RWPE2 (cell line): ENCODE measurements around the gene FREM3.

ENCODE experiments used
- ATAC-seq: fragments of 200-7000 bp; cut with Tn5 transposase; 3 replicates; pipeline ENCODE4 v1.9.1; 2021; ENCODE audit warnings: low read depth
- DNase-seq: peaks from one replicate; pipeline ENCODE4 v3.0.0-alpha.2; 2020; ENCODE audit warnings: low spot score
- H3K27ac ChIP-seq: fragments of 450-650 bp; 2 replicates; pipeline ENCODE4 v1.5.1; 2017; ENCODE audit warnings: mild to moderate bottlenecking; ENCODE audit not compliant: poor library complexity, severe bottlenecking
- H3K27me3 ChIP-seq: fragments of 250-450 bp; sonication (Bioruptor Pico); 2 replicates; pipeline ENCODE4 v1.5.1; 2021; ENCODE audit warnings: mild to moderate bottlenecking, moderate library complexity; ENCODE audit not compliant: insufficient read depth, poor library complexity, severe bottlenecking
- H3K36me3 ChIP-seq: fragments of 250-450 bp; sonication (Bioruptor Pico); 2 replicates; pipeline ENCODE4 v1.5.1; 2020; ENCODE audit warnings: low read depth, mild to moderate bottlenecking, moderate library complexity
- H3K4me1 ChIP-seq: fragments of 250-450 bp; sonication (Bioruptor Pico); 2 replicates; pipeline ENCODE4 v1.5.1; 2021; ENCODE audit warnings: mild to moderate bottlenecking, moderate library complexity; ENCODE audit not compliant: insufficient read depth, poor library complexity, severe bottlenecking
- H3K4me3 ChIP-seq: fragments of 250-450 bp; sonication (Bioruptor Pico); 2 replicates; pipeline ENCODE4 v1.5.1; 2021; ENCODE audit warnings: mild to moderate bottlenecking, moderate library complexity; ENCODE audit not compliant: severe bottlenecking
- H3K9me3 ChIP-seq: fragments of 250-450 bp; sonication (Bioruptor Pico); 2 replicates; pipeline ENCODE4 v1.5.1; 2021; ENCODE audit warnings: mild to moderate bottlenecking, moderate library complexity; ENCODE audit not compliant: severe bottlenecking
- TF ChIP-seq, protein P1 (sequence below): fragments of 450-650 bp; IDR thresholded peaks from one replicate; pipeline ENCODE4 v1.5.1; 2017; ENCODE audit warnings: mild to moderate bottlenecking, moderate library complexity; ENCODE audit not compliant: poor library complexity, severe bottlenecking

FREM3 gene

DNA sequence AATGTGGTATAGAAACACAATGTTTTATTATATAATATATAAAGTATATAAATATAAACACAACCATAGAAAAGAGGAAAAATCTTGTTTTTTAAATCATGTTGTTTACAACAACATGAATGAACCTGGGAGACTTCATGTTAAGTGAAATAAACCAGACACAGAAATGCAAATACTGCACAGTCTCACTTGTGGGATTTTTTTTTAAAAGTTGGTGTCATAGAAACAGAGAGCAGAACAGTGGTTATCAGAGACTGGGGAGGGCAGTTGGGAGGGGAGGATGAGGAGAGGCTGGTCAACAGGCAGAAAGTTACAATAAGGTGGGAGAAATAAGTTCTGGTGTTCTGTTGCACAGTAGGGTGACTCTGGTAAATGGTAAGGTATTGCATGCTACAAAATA lies 57.1 kb downstream of the FREM3 start:
- no peaks in the 10 kb centered on the region for H3K36me3 ChIP-seq
- TF ChIP-seq, protein P1, sequence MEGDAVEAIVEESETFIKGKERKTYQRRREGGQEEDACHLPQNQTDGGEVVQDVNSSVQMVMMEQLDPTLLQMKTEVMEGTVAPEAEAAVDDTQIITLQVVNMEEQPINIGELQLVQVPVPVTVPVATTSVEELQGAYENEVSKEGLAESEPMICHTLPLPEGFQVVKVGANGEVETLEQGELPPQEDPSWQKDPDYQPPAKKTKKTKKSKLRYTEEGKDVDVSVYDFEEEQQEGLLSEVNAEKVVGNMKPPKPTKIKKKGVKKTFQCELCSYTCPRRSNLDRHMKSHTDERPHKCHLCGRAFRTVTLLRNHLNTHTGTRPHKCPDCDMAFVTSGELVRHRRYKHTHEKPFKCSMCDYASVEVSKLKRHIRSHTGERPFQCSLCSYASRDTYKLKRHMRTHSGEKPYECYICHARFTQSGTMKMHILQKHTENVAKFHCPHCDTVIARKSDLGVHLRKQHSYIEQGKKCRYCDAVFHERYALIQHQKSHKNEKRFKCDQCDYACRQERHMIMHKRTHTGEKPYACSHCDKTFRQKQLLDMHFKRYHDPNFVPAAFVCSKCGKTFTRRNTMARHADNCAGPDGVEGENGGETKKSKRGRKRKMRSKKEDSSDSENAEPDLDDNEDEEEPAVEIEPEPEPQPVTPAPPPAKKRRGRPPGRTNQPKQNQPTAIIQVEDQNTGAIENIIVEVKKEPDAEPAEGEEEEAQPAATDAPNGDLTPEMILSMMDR: no peak
- no peaks in the 10 kb centered on the region for H3K27me3 ChIP-seq
- no peak overlapping the region for H3K4me3 ChIP-seq
- no peaks in the 10 kb centered on the region for H3K9me3 ChIP-seq
- no peak overlapping the region for H3K27ac ChIP-seq
- H3K4me1 ChIP-seq: no peaks in the 10 kb centered on the region
- no peak for DNase-seq
- ATAC-seq: no peak

DNA sequence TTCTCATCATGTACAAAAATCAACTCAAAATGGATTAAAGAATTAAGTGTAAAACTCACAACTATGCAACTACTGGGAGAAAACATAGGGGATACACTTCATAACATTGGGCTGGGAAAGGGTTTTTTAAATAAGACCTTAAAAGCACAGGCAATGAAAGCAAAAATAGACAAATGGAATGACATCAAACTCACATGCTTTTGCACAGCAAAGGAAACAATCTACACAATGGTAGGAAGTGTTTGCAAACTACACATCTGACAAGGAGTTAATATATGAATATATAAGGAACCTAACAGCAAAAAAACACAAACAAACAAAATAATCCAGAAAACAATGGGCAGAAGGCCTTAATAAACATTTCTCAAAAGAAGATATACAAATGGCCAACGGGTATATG lies 57.9 kb downstream of the FREM3 start:
- TF ChIP-seq, protein P1: no peak
- no peak overlapping the region for H3K4me3 ChIP-seq
- no peaks in the 10 kb centered on the region for H3K4me1 ChIP-seq
- H3K27me3 ChIP-seq: no peaks in the 10 kb centered on the region
- H3K9me3 ChIP-seq: no peaks in the 10 kb centered on the region
- no peak overlapping the region for H3K27ac ChIP-seq
- no peaks in the 10 kb centered on the region for H3K36me3 ChIP-seq
- DNase-seq: no peak
- no peak for ATAC-seq

DNA sequence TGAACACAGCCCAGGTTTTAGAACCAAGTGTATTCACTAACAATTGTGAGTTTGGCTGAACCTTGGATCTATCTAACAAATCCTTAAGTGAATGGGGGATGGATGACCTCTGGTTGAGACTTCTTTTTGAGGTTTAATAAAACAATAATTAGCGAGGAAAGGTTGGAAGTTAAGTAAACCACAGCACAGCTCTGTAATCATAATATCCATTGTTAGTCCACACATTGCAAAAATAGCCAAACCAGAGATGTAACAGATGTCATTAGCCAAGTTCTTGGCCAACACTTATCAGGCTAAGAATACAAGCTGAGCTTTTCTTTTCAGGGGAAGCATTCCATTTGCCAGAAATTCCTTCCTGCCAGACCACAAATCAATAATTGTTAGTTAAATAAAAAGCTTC lies 59.1 kb downstream of the FREM3 start:
- Histone ChIP-seq H3K4me1 (no peaks in the 10 kb centered on the region), H3K27ac (no peak overlapping the region), H3K27me3 (no peaks in the 10 kb centered on the region), H3K9me3 (no peaks in the 10 kb centered on the region), H3K4me3 (no peak overlapping the region), H3K36me3 (no peaks in the 10 kb centered on the region)
- DNase-seq (no peak), ATAC-seq (no peak)
- TF ChIP-seq, protein P1: no peak

DNA sequence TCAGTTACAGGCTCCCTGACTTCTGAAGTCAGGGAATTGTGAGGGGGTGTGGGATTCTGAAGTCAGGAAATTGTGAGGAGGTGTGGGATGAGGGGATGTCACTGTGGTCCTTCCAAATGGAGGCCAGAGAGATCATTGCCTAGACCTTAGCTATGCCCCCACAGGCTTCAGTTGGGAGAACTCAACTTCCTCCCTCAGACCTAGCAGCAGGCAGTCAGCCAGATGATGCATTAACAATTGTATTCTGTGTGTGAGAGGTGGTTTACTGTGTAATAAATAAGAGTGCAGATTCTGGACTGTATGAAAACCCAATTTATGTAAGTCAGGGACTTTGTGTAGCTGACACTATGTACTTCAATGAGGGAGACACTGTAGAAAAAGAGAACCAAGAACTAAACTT lies 65.7 kb downstream of the FREM3 start:
- DNase-seq (no peak), ATAC-seq (no peak)
- H3K27me3 ChIP-seq: no peaks in the 10 kb centered on the region
- H3K9me3 ChIP-seq: no peaks in the 10 kb centered on the region
- TF ChIP-seq, protein P1: no peak
- H3K4me3 ChIP-seq: no peak overlapping the region
- H3K27ac ChIP-seq: no peak overlapping the region
- H3K4me1 ChIP-seq: no peaks in the 10 kb centered on the region
- H3K36me3 ChIP-seq: no peaks in the 10 kb centered on the region

DNA sequence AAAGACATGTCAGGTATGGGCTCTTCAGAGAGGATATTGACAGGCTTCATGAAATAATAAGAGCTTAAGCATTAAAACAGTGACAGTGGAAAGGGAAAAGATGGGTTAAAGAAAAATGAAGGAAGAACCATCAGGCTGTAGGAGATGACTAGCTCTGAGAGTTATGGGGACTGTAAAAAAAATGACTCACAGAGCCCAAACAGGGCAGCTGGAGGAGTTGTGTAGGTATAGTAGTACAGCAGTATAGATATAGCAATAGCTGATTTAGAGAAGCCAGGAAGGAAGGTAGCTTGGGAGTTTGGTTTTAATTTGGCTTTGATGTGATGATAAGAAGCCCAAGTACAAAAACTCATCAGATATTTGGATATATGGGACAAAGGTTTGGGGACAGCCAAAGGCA lies 66.6 kb downstream of the FREM3 start:
- Histone ChIP-seq H3K9me3 (no peaks in the 10 kb centered on the region), H3K4me1 (no peaks in the 10 kb centered on the region), H3K36me3 (no peaks in the 10 kb centered on the region), H3K27ac (no peak overlapping the region), H3K27me3 (no peaks in the 10 kb centered on the region), H3K4me3 (no peak overlapping the region)
- TF ChIP-seq, protein P1: no peak
- no peak for ATAC-seq
- DNase-seq: no peak
